ENCODE measurements around the gene KCNC3.
"Not testable (repeated sequence)": the region's sequence is repeated elsewhere in the genome, so short reads cannot be mapped to it uniquely, and the experiment has no call there.

Gene KCNC3

DNA sequence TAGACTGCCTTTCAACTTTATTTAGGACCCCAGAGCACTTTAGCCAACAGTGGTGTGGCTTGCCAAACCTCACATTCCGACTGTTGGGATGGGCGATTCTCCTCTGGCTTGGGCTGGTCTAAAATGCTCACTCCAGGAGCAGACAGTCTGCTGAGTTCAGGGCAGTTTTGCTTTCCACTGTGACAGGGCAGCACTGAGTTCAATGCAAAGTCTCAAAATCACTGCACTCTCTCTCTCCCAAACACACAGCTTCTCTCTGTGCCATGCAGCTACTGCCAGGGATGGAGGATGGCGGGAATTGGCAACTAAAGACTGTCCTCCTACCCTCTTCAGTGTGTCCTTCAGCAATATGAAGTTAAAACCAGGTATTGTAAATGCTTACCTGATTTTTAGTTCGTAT, 23.1 kb upstream of the KCNC3 start:
- DNase-seq = no peak

- DNase-seq = no peak
Measured at GRCh38 chr19:50349277-50350057, 20.3 kb upstream of the KCNC3 start.

- not testable (repeated sequence) for DNase-seq
Measured at GRCh38 chr19:50347089-50347581, 18.0 kb upstream of the KCNC3 start.

- no peak for DNase-seq
Measured at GRCh38 chr19:50344661-50345318, 15.6 kb upstream of the KCNC3 start.

DNA sequence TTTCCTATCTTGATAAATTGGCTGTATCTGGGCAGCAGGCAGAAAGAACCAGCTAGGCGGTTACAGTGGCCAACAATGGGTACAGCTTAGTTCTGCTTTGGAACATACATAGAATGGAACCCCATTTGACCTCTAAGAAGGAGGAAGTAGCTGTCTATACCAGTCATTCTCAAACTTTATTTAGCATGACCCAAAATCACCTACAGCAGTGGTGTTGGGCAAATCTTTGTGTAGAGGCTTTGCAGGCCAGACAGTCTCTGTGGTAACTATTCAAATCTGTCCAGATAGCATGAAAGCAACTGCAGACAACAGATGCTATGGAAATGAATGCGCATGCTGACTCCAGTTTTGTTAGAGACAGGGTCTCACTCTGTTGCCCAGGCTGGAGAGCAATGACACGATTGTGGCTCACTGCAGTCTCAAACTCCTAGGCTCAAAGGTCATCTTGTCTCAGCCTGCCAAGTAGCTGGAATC, 12.0 kb upstream of the KCNC3 start:
- no peak for DNase-seq

DNA sequence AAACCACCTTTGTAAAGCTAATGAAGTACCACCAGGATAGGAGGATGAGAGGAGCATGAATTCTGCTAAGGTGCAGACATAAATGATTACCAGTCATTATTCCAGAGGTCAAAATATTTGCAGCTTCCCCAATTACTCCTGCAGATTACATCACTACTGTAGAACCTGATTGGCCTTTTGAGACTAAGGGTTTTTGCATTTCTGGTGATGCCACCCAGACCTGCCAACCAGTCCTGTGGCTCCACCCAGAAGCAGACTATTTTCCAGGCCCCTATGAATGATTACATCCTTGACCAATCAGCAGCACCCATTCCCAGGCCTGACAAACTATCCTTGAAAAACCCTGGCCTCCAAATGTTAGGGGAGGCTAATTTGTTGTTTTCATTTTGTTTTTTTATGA, 11.2 kb upstream of the KCNC3 start:
- DNase-seq = no peak

DNA sequence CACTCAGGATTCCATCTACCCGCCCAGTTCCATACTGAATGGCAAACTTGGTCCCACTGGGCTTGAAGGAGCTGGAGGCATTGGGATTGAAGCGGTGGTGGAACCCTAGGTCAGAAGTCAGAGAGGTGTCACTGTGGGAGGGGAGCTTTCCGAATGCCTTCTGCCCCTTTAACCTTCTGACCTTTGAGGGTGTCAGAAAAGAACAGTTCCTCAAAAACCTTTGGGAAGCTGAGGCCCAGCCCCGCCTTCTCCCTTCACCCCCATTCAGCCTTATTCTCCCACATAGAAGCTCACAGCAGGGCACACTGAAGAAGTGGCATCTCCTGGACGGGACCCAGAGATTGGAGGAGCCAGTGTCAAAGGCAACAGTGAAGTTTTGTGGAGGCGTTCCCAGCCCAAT, 7.9 kb upstream of the KCNC3 start:
- DNase-seq = not testable (repeated sequence)

GRCh38 chr19:50334741-50335421, 5.7 kb upstream of the KCNC3 start:
- DNase-seq = no peak

DNA sequence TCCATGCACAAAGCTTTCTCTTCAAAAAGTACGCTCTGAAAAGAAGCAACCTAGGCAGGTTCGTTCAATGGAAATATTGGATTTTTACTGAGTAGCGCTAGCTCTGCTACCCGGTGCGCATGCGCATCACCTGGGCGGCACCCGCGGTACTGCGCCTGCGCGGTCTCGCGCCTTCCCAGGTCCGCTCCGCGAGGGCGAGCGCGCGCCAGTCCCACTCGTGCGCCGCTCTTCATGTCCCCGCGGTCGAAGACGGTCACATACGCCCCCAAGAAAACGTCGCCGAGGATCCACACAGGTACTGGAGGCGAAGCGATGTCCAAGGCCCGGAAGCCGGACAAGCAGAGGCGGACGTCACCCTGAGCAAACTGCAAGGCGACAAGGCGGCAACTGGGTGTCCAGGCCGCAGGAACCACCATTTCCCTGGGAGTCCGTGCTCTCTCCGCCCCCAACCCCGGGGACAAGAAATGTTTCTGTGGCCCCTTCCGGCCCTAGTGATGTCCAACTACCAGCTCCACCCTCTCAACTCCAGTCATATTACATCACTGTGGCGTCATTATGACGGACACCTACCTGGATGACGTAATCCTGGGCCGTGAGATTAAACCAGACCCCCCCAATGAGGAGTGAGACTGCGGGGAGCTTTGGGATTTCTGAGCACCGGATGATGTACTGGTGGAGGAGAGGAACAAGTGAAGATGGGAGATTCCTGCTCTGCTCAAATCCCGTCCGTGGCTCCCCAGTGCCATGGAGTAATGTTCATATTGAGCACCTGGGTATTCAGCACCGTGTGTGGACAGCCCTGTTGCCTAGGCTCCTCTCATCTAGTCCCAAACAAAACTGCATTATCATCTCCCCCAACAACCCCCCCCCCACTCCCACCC, 4.8 kb upstream of the KCNC3 start:
- peak; percentile 82 for DNase-seq

- DNase-seq = peak; percentile 90
Measured at GRCh38 chr19:50333235-50333736, 4.1 kb upstream of the KCNC3 start.

- DNase-seq = no peak
Measured at GRCh38 chr19:50332244-50333038, 3.3 kb upstream of the KCNC3 start.

GRCh38 chr19:50331994-50332243, 2.7 kb upstream of the KCNC3 start:
- DNase-seq = no peak

DNA sequence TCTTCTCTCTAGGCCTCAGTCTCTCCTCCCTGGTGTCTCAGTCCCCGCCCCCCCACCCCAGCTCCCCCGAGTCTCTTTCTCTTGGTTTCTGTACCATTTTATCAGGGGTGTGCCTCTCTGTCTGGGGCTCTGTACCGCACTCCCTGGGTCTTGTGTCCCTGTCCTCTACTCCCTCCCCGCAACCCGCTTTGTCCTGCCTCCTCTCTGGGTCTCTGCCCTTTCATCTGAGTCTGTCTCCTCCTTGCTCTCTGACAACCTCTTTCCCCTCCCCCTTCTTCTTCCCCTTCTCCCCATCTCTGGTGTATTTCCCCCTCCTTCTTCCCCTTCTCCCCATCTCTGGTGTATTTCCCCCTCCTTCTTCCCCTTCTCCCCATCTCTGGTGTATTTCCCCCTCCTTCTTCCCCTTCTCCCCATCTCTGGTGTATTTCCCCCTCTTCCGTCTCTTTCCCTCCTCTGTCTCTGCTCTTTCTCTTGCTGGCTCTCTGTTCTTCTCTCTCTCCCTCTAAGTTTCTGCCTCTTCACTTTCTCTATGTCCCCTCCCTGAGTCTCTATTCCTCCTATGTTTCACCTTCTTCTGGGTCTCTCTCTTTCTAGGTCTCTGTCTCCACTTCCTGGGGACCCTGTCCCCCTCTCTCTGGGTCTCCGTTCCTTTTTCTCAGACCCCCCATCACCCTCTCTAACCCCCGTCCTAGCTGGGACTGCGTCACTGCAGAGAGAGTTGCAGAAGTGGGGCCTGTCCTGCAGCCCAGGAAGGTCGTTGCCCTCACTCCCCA, 2.2 kb upstream of the KCNC3 start:
- DNase-seq = no peak

DNA sequence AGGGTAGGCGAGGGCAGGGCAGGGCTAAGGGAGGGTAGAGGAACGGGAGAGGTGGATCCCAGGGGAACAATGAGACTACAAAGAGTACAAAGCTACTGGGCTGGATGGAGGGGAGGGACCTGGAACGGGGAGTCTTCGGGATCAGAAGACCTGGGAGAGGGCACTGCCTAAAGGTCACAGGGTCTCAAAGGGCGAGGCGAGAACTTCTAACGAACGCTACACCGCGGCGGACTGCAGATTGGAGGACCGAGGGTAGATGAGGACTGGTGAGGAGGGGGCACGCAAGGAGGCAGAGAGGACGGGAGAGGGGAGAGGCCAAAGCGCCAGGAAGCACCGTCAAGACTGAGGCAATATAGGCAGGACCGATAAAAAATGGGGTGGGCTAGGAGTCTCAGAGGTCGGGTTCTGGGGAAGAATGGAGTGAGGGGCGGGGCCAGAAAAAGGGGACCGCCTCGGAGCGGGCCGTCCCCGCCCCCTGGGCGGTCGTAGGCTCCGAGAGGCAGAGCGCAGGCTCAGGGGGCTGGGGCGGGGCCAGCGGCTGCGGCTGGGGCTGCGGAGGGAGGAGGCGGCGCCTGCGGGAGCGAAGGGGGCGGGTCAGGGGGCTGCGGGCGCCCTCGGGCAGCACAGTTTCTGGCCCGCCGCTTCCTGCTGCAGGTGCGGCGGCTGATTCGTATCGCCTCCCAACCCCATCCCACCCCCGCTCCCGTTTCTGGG, 1.3 kb upstream of the KCNC3 start:
- DNase-seq = peak; percentile 83

- DNase-seq = not testable (repeated sequence)
Measured at GRCh38 chr19:50329926-50330294, 733 bp upstream of the KCNC3 start.

GRCh38 chr19:50328873-50329145, 368 bp downstream of the KCNC3 start:
- no peak for DNase-seq

DNA sequence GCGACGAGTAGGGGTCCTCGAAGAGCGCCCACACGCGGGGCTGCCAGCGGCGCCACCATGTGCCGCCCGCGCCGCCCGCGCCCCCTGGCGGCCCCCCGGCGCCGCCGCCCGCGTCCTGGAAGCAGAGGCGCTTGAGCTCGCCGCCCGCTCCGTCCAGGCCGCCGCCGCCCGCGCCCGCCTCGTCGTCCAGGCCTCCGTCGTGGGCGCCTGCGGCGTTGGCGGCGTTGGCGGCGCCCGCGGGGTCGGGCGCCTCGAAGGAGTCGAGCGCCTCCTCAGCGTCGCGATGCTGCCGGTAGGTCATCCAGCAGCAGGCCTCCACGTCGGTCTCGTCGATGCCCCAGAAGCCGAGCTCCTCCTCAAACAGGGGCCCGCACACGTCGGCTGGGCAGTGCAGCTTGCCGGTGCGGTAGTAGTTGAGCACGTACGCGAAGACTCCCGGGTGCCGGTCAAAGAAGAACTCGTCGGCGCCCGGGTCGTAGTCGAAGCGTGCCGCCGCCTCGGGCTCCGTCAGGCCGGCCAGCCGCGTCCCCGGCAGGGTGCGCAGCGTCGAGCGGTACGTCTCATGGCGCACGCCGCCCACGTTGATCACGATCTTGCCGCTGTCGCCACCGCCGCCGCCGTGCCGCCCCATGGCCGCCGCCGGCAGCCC, 829 bp downstream of the KCNC3 start:
- peak; percentile 52 for DNase-seq

GRCh38 chr19:50327461-50328223, 1.5 kb downstream of the KCNC3 start:
- no peak for DNase-seq

GRCh38 chr19:50327013-50327412, 2.2 kb downstream of the KCNC3 start:
- no peak for DNase-seq
